ENCODE measurements around the gene SMURF2.
"Not testable (repeated sequence)": the region's sequence is repeated elsewhere in the genome, so short reads cannot be mapped to it uniquely, and the experiment has no call there.

The SMURF2 gene

DNA sequence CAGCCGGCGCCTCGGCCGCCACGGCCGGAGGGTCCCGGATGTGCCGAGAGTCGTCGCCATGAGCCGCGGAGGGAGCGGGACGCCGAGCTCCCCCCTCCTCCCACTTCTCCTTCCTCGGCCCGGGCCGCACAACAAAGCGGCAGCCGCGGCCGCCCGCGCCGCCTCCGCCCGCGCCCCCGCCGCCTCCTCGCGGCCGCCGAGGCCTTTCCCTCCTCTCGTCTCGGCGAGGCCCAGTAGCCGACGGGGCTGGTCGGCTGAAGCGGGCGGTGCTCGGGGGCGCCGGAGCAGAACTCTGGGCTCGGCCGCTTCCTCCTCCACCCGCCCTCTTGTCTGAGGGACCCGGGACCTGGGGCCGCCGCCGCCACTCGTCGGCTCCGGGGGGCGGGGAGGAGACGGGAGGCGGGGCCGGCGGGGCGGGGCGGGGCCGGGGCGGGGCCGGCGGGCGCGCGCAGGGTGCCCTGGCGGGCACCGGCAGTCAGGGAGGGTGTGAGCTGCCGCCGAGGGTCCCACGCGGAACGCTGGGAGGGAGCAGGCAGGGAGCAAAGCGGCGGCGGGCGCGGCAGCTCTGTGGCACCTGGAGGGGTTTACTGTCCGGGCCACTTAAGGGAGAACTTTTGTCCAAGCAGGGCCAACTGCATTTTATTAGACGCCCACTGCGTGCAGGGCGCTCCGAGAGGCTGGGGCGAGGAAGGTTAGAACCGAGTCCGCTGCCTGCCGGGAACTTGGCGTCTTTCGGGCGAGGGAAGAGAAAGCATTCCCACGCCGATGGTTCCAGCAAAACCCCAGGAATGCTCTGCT, at the start of gene SMURF2:
Gene SMURF2, minus strand, starts transcription at position 332 of the 798 bp plus-strand sequence. CDS start 427 bp downstream, outside the sequence.
- DNase-seq (ENCODE audit: low read depth), result peak; percentile 80

DNA sequence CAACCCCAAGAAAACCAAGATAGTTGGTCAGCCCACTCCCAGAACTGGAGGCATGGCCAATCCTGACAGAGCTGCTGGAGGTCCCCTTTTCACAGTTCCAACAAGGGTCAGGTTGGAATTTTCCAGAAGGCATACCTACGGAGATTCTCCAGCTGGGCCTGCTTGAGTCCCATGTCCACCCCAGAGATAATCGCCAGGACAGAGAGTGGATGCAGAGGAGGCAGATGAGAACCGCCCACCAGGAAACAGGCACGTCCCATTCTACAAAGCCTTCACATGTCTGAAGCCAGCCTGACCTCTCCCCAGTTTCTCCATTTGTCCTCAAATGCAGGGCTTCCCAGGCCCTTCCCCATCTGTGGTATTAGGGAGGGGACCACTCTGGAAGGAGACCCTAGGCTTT, 47.4 kb upstream of the SMURF2 start:
- DNase-seq (ENCODE audit: low read depth), result no peak

GRCh38 chr17:64707050-64707591, 45.0 kb upstream of the SMURF2 start:
- DNase-seq (ENCODE audit: low read depth), result no peak

- no peak for DNase-seq (ENCODE audit: low read depth)
Measured at GRCh38 chr17:64706224-64707049, 44.3 kb upstream of the SMURF2 start.

- no peak for DNase-seq (ENCODE audit: low read depth)
Measured at GRCh38 chr17:64702815-64703214, 40.7 kb upstream of the SMURF2 start.

GRCh38 chr17:64698725-64699124, 36.6 kb upstream of the SMURF2 start:
- DNase-seq (ENCODE audit: low read depth), result no peak

DNA sequence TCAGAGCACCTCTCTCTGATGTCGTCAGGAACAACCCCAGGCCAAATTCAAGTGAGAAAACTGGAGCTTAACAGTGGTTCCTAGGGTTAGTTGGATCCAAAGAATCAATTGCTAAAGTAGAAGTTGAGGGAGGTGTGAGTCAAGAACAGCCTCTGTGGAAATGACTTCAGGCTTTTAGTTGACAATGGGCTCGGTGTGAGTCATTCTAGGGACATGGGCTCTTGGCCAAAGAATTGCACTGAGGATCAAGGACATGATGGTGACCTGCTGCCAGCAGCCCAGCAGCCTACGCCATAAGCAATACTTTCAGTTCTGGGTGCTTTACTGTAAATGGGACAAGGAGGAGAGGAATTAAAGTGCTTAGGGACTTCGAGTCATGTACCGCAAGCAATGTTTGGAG, 32.1 kb upstream of the SMURF2 start:
- DNase-seq (ENCODE audit: low read depth), result no peak

DNA sequence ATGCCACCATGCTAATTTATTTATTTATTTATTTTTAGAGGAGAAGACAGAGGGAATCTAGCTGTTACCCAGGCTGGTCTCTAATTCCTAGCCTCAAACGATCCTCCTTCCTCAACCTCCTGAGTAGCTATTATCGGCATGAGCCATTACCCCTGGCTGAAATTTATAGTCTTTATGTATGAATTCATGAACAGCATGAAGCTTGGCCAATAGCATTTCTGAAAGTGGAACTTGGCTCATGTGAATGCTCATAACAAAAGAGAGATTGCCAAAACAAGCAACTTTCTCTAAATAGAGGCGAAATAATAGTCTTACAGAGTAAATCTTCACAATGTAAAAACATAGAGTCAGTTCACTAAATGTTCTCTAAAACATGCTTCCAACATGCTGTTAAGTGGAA, 30.1 kb upstream of the SMURF2 start:
- no peak for DNase-seq (ENCODE audit: low read depth)

DNA sequence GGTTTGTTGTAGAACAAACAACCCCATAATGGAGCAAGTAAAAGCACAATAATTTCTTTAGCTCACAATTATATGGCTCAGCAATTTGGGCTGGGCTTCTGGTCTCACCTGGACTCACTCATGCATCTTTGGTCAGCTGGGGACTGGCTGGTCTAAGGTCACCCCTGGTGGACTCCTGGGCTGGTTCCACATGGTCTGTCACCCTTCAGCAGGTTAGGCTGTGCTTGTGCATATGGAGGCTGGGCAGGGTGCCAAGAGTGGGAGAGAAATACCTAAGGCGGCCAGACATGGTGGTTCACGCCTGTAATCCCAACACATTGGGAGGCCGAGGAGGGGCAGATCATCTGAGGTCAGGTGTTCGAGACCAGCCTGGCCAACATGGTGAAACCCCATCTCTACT, 27.0 kb upstream of the SMURF2 start:
- DNase-seq (ENCODE audit: low read depth), result no peak

DNA sequence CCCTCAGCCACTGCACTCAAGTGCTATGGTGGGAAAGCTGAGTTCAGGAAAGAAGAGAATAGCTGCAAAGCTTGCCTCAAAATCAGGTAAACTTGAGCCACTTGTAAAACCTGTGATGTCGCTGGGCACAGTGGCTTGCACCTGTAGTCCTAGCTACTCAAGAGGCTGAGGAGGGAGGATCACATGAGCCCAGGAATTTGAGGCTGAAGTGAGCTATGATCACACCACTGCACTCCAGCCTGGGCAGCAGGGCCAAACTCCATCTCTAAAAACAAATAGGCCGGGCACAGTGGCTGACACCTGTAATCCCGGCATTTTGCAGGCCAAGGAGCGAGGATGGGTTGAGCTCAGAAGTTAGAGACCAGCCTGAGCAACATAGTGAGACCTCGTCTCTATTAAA, 26.4 kb upstream of the SMURF2 start:
- no peak for DNase-seq (ENCODE audit: low read depth)

DNA sequence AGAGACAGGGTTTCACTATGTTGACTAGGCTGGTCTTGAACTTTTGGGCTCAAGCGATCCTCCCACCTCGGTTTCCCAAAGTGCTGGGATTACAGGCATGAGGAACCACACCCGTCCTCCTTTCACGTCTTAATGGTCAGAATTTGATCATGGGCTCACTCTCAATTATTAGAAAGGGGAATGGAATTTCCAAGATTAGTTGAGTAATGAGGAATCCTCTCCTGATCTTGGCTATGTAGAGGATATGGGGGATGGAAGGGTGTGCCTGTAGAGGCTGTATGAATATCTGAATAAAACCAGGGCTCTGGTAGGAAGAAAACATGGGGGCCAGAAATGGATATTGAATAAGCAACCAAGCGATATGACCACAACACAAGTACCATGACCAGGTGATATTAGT, 25.9 kb upstream of the SMURF2 start:
- no peak for DNase-seq (ENCODE audit: low read depth)

DNA sequence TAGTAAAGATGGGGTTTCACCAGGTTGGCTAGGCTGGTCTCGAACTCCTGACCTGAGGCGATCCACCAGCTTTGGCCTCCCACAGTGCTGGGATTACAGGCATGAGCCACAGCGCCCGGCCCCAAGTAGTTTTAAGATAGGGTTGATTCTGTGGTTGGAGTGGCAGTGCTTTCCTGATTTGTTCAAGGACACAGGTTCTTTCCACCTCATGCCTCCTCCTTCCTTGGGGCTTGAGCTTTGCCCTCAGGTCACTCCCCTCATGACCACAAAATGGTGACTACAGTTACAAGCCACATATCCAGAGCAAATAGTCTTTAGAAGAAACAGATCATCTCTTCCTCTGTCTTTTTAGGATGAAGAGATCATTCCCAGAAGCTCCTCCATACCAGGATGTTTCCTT, 25.3 kb upstream of the SMURF2 start:
- no peak for DNase-seq (ENCODE audit: low read depth)

DNA sequence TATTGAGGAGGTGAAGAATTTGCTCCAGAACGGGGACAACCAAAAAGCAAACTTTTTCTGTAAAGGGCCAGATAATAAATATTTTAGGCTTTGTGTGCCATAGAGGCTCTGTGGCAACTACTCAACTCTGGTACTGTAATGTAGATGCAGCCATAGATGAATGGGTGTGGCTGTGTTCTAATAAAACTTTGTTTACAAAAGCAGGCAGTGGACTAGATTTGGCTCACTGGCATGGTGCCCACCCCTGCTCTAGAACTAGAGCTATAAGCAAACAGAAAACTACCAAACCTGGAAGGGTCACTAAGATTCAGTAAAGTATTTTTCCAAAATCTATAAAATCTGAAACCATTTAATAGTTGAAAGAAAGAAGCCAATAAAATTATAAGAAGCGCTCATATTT, 24.6 kb upstream of the SMURF2 start:
- no peak for DNase-seq (ENCODE audit: low read depth)

GRCh38 chr17:64685705-64686104, 23.6 kb upstream of the SMURF2 start:
- DNase-seq (ENCODE audit: low read depth), result no peak

GRCh38 chr17:64683796-64684195, 21.7 kb upstream of the SMURF2 start:
- DNase-seq (ENCODE audit: low read depth), result no peak

DNA sequence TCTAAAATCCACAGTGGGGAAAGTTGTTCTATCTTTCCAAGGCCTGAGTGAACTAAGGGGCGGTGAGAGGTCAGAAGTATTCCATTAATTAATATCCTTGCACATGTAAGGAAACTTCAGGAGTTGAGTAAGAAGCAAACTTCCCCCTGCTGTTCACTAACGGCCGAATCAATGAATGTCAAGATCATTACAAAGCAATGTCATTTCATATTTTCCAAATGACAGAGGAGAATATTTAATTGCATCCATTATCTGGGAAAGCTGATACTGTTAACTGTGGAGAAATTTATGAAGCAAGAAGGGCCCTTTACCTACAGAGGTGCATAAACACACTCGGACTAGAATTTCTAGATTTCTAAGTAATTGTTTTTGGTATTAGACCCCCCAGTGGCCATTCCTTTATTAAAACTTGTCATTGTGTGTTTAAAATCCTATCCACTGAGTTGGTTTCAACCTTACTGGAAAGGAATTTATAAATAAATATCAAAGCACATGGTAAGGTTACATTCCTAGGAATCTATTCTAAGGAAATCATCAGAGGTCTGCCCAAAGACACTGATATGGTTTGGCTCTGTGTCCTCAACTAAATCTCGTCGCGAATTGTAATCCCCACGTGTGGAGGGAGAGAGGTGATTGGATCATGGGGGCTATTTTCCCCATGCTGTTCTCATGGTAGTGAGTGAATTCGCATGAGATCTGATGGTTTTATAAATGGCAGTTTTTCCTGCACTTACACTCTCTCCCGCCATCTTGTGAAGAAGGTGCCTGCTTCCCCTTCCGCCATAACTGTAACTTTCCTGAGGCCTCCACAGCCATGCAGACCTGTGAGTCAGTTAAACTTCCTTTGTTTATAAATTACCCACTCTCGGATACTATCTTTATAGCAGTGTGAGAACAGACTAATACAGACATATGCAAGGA, 20.4 kb upstream of the SMURF2 start:
- DNase-seq (ENCODE audit: low read depth), result no peak

DNA sequence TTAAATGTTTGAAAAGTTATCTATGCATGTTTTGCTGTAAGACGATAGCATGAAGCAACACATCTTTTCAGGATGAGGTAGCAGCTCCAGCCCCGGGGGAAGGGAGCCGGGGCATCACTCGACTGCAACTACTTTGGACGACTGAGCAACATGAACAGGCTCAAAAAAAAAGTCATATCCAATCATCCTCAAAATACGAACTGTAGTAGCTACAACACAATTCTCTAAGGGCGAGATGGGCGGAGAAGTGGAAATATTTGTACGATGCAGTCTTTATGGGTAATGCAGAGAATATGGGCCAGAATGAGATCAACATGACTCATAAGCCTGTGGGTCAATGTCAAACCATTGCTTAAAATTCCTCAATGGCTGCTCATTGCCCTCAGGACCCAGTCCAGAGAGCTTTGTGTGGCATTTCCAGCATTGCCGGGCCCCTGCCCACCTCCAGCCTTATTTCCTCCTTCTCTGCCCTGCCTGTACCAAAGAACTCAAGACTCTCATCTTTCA, 17.7 kb upstream of the SMURF2 start:
- DNase-seq (ENCODE audit: low read depth), result no peak

- DNase-seq (ENCODE audit: low read depth), result no peak
Measured at GRCh38 chr17:64676763-64677162, 14.7 kb upstream of the SMURF2 start.

DNA sequence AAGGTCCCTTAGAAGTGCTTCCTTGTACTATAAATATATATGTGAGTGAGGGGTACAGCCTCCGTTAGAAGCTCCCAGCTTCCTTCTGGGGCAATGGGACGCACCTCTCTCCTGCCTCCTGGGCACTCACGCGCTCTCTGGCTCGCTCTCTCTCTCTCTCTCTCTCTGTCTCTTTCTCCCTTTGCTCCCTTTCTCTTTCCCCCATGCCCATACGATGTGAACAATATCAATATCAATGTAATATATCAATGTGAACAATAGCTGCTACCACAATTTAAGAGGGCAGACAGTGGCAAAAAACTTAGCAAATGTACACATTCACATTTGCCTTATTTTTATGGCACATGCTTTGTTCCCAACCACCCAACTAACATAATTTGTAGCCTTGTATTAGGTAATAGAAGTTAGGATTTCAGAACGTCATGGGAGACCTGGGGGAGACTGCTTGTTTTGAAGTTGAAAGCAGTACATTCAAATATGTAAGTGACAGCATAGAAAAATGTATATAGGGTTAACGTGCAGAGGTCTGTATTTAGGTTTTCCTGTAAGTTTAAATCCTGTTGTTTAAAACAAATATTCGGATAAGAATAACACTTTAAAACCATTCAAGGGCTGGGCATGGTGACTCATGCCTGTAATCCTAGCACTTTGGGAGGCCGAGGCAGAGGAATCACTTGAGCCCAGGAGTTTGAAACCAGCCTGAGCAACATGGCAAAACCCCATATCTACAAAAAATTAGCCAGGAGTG, 8.9 kb upstream of the SMURF2 start:
- not testable (repeated sequence) for DNase-seq (ENCODE audit: low read depth)

DNA sequence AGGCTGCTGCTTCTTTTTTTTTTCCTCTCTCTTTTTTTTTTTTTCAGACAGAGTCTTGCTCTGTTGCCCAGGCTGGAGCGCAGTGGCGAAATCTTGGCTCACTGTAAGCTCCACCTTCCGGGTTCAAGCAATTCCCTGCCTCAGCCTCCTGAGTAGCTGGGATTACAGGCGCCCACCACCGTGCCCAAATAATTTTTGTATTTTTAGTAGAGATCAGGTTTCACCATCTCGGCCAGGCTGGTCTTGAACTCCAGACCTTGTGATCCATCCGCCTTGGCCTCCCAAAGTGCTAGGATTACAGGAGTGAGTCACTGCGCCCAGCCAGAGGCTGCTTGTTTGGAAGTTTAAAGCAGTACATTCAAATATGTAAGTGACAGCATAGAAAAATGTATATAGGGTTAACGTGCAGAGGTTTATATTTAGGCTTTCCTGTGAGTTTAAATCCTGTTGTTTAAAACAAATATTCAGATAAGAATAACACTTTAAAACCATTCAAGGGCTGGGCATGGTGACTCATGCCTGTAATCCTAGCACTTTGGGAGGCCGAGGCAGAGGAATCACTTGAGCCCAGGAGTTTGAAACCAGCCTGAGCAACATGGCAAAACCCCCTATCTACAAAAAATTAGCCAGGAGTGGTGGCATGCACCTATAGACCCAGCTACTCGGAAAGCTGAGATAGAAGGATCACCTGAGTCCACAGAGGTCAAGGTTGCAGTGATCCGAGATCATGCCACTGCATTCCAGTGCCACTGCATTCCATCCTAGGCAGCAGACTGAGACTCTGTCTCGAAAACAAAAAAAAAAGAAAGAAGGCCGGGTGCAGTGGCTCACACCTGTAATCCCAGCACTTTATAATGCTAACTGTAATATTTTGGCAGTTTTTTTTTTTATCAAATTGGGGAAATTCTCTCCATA, 6.0 kb upstream of the SMURF2 start:
- not testable (repeated sequence) for DNase-seq (ENCODE audit: low read depth)
